K562 (cell line): Measurements from ENCODE around the gene NAA10. TPM values are rescaled to one million over a fixed set of nuclear protein-coding genes. Genes with fewer than 3 reads are reported as not detected.

Experiments used
- BCL6 ChIP-seq: fragments of 250-450 bp; sonication (Bioruptor Pico); IDR thresholded peaks from 2 replicates; pipeline ENCODE4 v1.4.0; 2020
- CBFB ChIP-seq: sonication (generic); formaldehyde crosslinking; IDR thresholded peaks from 2 replicates; pipeline ENCODE4 v1.4.0; 2020; ENCODE audit warnings: mild to moderate bottlenecking, missing genetic modification reagents
- E2F1 ChIP-seq: sonication (generic); formaldehyde crosslinking; IDR thresholded peaks from 2 replicates; pipeline ENCODE4 v1.8.1; 2023; ENCODE audit warnings: mild to moderate bottlenecking, missing genetic modification reagents, moderate library complexity
- ELF4 ChIP-seq: fragments of 450-650 bp; formaldehyde crosslinking; IDR thresholded peaks from 2 replicates; pipeline ENCODE4 v1.4.0; 2022; ENCODE audit warnings: missing genetic modification characterization
- ETV6 ChIP-seq, 3 experiments: fragments of 150-350 bp in 1 of 3; sonication (generic) in 1 of 3; formaldehyde crosslinking in 1 of 3; IDR thresholded peaks; 2 replicates each; pipeline versions ENCODE4 v1.6.1 to v1.8.0; 2014 to 2022; ENCODE audit warnings: borderline replicate concordance in 2 of 3, low read depth in 2 of 3, antibody characterized with exemption in 1 of 3, low read length in 1 of 3, mild to moderate bottlenecking in 1 of 3, missing genetic modification reagents in 1 of 3
- FOSL1 ChIP-seq: fragments of 200-800 bp; sonication (Bioruptor generic); conservative IDR thresholded peaks from 2 replicates; pipeline ENCODE4 v1.6.1; 2016; ENCODE audit warnings: missing genetic modification characterization, missing compliant biosample characterization
- HMG20B ChIP-seq: fragments of 250-450 bp; sonication (Bioruptor Pico); IDR thresholded peaks from 2 replicates; pipeline ENCODE4 v1.5.0; 2021; ENCODE audit warnings: mild to moderate bottlenecking
- MTA1 ChIP-seq: fragments of 450-650 bp; IDR thresholded peaks from 2 replicates; pipeline ENCODE4 v1.6.1; 2017; ENCODE audit warnings: borderline replicate concordance
- MYC ChIP-seq, 2 experiments: fragments of 250-450 bp in 1 of 2; sonication (Bioruptor Pico) in 1 of 2; IDR thresholded peaks; 2 replicates each; pipeline versions ENCODE4 v1.5.1 to v1.6.1; 2012 to 2021; ENCODE audit warnings: low read depth in 2 of 2, borderline replicate concordance in 1 of 2, improper control_type of control experiment in 1 of 2, low read length in 1 of 2, mild to moderate bottlenecking in 1 of 2, moderate library complexity in 1 of 2
- POU5F1 ChIP-seq: fragments of 150-350 bp; IDR thresholded peaks from 2 replicates; pipeline ENCODE4 v1.6.1; 2014; ENCODE audit warnings: borderline replicate concordance, low read length, low read depth, mild to moderate bottlenecking; ENCODE audit not compliant: partially characterized antibody
- ZBTB1 ChIP-seq: sonication (generic); formaldehyde crosslinking; IDR thresholded peaks from 2 replicates; pipeline ENCODE4 v1.8.1; 2023; ENCODE audit warnings: missing genetic modification reagents, low read depth, mild to moderate bottlenecking, borderline replicate concordance
- ZC3H8 ChIP-seq: fragments of 450-650 bp; IDR thresholded peaks from 2 replicates; pipeline ENCODE4 v1.6.1; 2017
- ZNF24 ChIP-seq: fragments of 450-650 bp; IDR thresholded peaks from 2 replicates; pipeline ENCODE4 v1.6.1; 2016
- ZNF695 ChIP-seq: fragments of 450-650 bp; formaldehyde crosslinking; IDR thresholded peaks from 2 replicates; pipeline ENCODE4 v1.4.0; 2020; ENCODE audit warnings: mild to moderate bottlenecking, moderate library complexity
- ZNF766 ChIP-seq: fragments of 200-800 bp; sonication (Bioruptor generic); conservative IDR thresholded peaks from 2 replicates; pipeline ENCODE4 v1.6.1; 2016; ENCODE audit warnings: missing genetic modification characterization, missing compliant biosample characterization
- ZNF780A ChIP-seq: fragments of 250-450 bp; sonication (Bioruptor Pico); IDR thresholded peaks from 2 replicates; pipeline ENCODE4 v1.5.0; 2021; ENCODE audit warnings: mild to moderate bottlenecking
- polyA plus RNA-seq, 8 experiments: library from polyadenylated mRNA; depleted of rRNA in 4 of 8; stranded (reverse) in 5 of 8; unstranded in 3 of 8; fragments of >200 nt; fragmentation: Nextera tagmentation in 2 of 8; fragmentation: Illumina TruSeq in 1 of 8; extraction: Ambion mirVana in 2 of 8; extraction: Trizol in 1 of 8; gene quantifications; 2 replicates each; pipeline versions ENCODE4 v1.2.1 to v1.2.3, GENCODE V29; 2011 to 2014; ENCODE audit warnings: inconsistent platforms in 1 of 8, missing spikeins in 1 of 8
- total RNA-seq, 7 experiments: library from RNA; depleted of rRNA in 6 of 7; stranded (reverse); fragments of >200 nt in 6 of 7; fragmentation: Illumina TruSeq in 2 of 7; extraction: Trizol in 2 of 7; gene quantifications; 2 replicates each; pipeline versions ENCODE4 v1.2.1 to v1.2.3, GENCODE V29; 2011 to 2021; ENCODE audit warnings: low replicate concordance in 1 of 7
- TF ChIP-seq, protein P1 (sequence below): fragments of 250-450 bp; sonication (Bioruptor Pico); IDR thresholded peaks from 2 replicates; pipeline ENCODE4 v1.5.0; 2021; ENCODE audit warnings: mild to moderate bottlenecking, moderate library complexity
- TF ChIP-seq, protein P2 (sequence below): fragments of 250-450 bp; sonication (Bioruptor Pico); IDR thresholded peaks from 2 replicates; pipeline ENCODE4 v1.8.0; 2022; ENCODE audit warnings: inconsistent platforms
- TF ChIP-seq, protein P3 (sequence below): IDR thresholded peaks from 2 replicates; pipeline ENCODE4 v1.6.1; 2016; ENCODE audit warnings: missing genetic modification characterization, missing compliant biosample characterization

Gene NAA10
- total and polyA plus RNA-seq, 9 of the 15 experiments (the other 6 are each of a cell fraction or from before 2014, with no cell fraction given): 11.1 to 250 (median 134) TPM

DNA sequence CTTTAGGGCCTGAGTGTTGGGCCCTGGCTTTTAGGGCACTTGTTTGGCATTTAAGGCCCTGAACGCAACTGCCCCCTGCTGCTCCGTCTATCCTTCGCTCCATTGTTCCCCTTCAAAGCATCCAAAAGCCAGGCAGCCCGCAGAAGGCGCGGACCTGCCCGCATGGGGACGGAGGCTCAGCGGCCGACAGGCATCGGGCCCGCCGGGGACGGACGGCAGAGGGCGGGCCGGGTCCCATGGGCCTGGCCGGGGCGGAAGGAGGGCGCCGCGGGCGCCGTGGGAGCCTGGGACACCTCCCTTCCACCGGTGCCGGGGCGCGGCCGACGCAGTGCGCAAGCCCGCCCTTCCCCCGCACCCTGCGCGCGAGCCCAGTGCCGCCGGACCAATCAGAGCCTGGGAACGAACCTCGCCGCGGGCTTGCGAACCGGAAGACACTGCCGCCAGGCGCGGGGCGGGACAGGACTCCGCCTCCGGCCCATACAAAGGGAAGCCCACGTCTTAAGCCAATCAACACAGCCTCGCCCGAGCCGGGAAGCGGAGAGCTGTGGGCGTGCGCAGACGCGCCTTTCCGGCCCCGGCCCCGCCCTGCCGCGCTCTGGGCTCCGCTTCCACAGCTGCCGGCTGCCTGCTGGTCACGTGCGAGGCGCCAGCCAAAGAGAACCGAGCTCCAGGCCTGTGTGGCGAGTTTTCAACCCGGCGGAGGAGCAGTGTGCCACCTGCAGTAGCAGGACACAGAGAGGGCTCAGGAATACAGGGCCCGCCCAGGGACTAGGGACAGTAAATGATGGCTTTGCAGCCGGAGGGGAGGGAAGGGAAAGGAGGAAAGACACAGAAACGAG lies 6.7 kb downstream of the NAA10 start (continued):
- TF ChIP-seq, protein P1, sequence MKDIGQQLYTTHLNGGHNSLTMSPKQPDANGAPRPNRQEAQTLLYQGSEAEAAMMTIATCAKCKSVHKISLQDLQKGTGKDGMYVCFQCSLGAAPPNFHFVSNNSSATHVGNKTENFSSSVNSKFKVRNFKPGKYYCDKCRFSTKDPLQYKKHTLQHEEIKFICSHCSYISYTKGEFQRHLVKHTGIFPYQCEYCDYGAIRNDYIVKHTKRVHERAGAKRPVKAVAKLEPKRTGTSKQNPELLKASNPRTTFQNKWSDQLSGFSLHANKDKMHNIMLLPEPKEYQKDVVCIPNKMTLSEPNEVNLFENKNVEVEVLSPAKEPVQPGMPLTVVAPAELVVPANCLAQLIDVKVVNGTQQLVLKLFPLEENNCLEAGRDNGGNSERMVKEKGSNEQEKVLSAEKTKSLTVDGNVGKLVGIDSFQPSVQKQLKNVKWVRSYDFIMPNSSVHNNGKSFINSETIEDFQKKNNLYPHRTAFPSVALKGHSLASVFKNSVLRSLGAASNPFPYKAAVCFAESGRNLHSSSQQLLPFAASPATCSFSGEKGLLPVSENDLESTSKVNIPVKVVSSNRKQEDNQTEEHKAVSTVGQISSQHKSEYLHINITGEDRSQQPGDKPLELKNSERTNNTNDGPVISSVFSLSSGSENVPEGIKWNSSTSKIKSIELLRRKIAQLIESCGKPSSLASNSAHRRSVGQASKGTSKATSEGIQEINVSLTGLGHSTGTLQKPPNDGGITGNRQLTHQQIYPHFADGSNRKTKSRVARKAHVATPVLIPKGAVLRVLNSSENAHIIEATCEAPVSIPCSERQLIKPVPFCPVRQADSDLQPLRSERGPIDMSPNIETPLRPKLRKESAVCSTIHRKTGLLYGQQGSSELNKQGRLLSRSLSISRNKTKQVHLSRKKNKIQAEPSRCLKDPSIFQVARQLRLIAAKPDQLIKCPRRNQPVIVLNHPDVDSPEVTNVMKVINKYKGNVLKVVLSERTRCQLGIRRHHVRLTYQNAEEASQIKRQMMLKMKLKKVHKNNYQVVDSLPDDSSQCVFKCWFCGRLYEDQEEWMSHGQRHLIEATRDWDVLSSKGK (CRISPR knock-in tag): no peak
- TF ChIP-seq ZNF24 (no peak), ZC3H8 (no peak), ZNF780A (no peak), ZNF695 (CRISPR knock-in tag) (no peak), POU5F1 (no peak), MYC (IDR thresholded peaks at IDR 0.05; ENCODE audit: low read depth, low read length) (0 out of 2 replicates have a peak, but pooled peaks have one; percentile 44), MYC (CRISPR knock-in tag; IDR thresholded peaks at IDR 0.05; ENCODE audit: borderline replicate concordance, low read depth) (no peak), BCL6 (CRISPR knock-in tag) (no peak), ELF4 (no peak), ZNF766 (CRISPR knock-in tag) (no peak), CBFB (CRISPR knock-in tag) (no peak), FOSL1 (tag) (no peak), ZBTB1 (CRISPR knock-in tag) (no peak), MTA1 (no peak), HMG20B (CRISPR knock-in tag) (no peak), E2F1 (CRISPR knock-in tag) (peak; percentile 78), ETV6 (IDR thresholded peaks at IDR 0.05; ENCODE audit: borderline replicate concordance in 1 of 2, low read depth in 2 of 2, low read length in 1 of 2) (no peak), ETV6 (CRISPR knock-in tag; IDR thresholded peaks at IDR 0.05; ENCODE audit: borderline replicate concordance) (no peak)
- TF ChIP-seq, protein P2, sequence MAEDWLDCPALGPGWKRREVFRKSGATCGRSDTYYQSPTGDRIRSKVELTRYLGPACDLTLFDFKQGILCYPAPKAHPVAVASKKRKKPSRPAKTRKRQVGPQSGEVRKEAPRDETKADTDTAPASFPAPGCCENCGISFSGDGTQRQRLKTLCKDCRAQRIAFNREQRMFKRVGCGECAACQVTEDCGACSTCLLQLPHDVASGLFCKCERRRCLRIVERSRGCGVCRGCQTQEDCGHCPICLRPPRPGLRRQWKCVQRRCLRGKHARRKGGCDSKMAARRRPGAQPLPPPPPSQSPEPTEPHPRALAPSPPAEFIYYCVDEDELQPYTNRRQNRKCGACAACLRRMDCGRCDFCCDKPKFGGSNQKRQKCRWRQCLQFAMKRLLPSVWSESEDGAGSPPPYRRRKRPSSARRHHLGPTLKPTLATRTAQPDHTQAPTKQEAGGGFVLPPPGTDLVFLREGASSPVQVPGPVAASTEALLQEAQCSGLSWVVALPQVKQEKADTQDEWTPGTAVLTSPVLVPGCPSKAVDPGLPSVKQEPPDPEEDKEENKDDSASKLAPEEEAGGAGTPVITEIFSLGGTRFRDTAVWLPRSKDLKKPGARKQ (CRISPR knock-in tag): no peak
- TF ChIP-seq, protein P3, sequence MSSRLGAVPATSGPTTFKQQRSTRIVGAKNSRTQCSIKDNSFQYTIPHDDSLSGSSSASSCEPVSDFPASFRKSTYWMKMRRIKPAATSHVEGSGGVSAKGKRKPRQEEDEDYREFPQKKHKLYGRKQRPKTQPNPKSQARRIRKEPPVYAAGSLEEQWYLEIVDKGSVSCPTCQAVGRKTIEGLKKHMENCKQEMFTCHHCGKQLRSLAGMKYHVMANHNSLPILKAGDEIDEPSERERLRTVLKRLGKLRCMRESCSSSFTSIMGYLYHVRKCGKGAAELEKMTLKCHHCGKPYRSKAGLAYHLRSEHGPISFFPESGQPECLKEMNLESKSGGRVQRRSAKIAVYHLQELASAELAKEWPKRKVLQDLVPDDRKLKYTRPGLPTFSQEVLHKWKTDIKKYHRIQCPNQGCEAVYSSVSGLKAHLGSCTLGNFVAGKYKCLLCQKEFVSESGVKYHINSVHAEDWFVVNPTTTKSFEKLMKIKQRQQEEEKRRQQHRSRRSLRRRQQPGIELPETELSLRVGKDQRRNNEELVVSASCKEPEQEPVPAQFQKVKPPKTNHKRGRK (tag): no peak
